Measurements from ENCODE around the gene CTBP2.

CTBP2 gene

DNA sequence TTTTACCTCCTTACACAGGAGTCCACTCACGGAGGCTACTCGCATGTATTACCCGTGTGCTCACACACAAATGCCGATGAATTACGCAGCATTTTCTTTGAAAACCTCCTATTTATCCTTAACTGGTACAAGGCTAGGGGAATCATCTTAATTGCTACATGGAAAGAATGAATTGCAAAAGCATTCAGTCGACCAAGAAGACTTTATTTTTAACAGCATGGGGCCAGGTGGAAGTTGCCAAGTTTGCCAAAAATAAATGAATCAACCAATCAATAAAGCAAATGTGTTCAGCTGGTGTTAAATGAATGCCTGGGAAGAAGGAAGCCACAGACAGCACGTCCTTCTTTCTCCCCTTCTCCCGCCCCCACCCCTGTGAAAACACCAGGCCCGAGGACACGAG, 55.8 kb downstream of the CTBP2 start:
- DNase-seq: no peak

GRCh38 chr10:125103924-125104323, 56.4 kb downstream of the CTBP2 start:
- DNase-seq: no peak

DNA sequence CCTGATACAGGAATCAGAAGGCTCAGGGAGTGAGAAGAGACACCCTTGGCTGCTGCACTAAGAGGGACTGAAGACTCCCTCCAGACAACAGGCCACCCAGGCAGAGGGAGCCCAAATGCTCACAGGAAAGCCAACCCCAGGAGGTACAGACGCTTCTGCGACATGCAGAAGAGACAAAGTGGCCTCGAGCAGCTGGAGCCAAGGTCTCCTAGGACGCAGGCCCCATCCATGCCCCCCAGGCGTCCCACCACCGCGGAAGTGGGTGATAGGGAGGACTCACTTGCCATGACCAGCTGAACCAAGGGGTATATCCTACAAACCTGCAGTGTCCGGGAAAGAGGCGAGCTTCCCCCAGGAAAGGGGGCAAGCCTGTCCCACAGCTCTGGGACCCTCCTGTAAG, 56.9 kb downstream of the CTBP2 start:
- no peak for DNase-seq

DNA sequence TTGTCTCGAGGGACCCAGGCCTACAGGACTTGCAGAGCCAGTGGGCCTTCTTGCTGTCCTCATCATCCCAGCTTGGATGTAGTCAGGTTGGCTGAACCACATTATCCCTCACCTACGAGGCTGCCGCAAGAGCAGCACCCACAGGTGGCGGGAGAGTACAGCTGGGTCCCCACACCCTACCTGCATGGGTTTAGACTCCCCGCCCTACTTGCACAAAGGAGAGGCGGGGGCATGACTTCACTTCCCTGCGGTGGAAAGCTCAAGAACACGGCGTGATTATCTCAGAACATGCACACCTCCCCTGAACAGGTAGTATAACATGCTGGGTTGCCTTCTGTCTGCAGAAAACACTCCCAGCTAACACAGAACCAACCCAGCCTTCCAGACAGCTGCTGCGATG, 57.5 kb downstream of the CTBP2 start:
- DNase-seq: peak in 1 of 3 experiments; percentile 18

DNA sequence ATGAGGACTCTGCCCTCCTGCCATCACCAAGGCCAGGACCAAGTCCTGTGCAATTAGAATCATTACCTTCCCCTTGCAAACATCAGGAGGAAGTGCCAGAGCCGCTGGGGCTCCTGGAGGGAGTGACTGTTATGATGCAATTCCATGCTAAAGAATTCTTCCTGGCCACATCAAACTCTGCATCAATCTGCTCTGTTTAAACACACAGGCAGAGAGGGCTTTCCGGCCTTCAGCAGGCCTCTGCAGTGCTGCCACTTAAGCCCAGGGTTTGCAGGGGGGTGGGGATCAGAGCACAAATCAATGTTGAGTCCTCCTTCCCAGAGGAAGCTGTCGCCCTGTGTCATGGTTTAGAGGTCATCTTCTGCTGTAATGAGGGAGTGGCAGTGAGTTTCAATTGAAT, 58.1 kb downstream of the CTBP2 start:
- no peak for DNase-seq

GRCh38 chr10:125101581-125101980, 58.8 kb downstream of the CTBP2 start:
- no peak for DNase-seq

DNA sequence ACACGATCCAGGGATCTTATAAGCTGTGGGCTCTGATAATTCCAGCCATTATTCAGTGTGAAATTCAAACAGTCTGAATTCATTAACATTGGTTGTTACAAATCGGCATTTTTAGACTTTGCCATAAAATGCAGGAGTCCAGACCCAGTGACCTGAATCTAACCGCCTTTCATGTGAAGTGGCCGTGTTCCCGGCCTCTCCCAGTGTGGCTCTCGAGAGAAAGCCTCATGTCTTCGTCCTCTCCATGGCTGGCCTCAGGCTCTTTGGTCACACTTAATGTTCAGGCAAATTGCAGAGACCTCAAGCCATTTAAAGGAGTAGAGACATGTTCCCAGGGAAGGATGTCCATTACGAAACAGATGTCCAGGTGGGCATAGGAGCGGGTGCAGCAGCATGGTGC, 59.3 kb downstream of the CTBP2 start:
- no peak for DNase-seq

DNA sequence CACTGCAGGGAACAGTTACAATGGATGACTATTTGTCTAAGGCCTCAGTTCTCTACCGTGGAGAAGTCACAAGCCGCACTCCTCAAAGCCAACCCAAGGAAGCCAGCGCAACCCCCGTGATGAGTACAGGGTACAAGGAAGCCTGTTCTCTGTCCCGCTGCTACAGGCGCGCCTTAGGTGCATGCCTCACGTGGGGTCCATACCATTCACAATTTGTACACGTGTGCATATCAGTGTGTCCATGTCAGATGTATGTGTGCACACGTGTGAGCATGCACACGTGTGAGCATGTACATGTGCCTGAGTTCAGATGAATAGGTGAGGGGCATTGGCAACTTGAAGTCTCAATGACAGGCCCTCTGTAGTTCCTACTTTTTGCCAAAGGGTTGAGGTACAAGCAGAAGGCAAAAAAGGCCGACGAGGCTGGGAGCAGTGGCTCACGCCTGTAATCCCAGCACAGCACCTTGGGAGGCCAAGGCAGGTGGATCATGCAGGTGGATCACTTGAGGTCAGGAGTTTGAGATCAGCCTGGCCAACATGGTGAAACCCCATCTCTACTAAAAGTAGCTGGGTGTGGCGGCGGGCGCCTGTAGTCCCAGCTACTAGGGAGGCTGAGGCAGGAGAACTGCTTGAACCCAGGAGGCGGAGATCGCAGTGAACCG, 62.8 kb downstream of the CTBP2 start:
- no peak for DNase-seq

- DNase-seq: no peak
These were observed 63.4 kb downstream of the CTBP2 start for GRCh38 chr10:125096975-125097374.

- no peak for DNase-seq
These were observed 64.0 kb downstream of the CTBP2 start for GRCh38 chr10:125096371-125096770.

DNA sequence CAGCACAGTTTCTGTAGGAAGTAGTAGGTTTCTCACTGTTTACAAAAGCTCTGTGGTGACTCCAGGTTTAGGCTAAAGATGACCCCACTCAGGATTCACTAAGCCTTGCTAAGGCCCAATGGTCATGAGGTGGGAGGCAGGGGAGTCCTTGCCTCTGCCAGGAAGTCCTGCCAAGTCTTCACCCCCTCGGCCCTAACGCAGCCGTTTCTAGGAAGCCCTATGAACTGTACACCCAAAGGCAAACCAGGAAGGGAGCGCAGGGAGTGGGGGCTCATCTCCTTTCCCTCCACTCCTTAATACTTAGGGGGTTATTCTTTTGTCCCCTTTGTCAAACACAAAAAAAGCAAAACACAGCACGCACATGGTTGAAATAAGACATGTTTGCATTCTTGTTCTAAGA, 64.6 kb downstream of the CTBP2 start:
- no peak for DNase-seq

DNA sequence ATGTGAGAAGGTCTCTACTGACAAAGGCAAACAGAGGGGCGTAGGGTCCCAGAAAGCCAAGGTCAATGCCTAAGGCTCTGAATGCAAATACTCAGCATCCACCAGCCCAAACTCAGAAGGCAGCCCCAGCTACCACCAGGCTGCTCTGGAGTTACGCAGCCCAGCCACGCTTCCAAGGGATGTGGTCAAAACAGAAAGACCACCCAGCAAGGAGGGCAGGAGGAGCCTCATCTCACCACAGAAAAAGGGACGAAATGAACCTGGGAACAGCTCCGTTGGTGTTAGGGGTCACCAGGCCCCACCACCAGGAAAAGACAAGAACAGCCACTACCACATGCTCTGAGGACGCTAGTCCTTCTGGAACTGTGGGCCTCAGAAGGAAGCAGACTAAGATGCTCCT, 65.1 kb downstream of the CTBP2 start:
- DNase-seq: no peak

DNA sequence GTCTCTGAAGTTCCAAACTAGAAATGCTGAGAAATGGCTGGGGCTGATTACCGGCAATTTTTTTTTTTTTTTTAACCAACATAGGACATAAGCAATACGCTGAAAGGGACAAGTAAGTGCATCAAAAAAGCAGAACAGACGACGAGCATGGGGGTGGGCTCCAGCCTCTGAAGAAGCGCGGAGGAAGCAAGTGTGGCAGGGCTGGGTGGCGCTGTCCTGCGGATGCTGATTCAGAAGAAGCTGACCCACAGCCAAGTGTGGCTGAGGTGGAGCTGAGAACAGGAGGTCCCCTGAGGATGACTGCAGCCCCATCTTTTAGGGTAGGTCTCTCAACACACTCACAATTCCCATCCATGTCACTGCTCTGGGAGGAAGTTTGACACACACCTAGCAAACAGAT, 65.6 kb downstream of the CTBP2 start:
- no peak for DNase-seq

DNA sequence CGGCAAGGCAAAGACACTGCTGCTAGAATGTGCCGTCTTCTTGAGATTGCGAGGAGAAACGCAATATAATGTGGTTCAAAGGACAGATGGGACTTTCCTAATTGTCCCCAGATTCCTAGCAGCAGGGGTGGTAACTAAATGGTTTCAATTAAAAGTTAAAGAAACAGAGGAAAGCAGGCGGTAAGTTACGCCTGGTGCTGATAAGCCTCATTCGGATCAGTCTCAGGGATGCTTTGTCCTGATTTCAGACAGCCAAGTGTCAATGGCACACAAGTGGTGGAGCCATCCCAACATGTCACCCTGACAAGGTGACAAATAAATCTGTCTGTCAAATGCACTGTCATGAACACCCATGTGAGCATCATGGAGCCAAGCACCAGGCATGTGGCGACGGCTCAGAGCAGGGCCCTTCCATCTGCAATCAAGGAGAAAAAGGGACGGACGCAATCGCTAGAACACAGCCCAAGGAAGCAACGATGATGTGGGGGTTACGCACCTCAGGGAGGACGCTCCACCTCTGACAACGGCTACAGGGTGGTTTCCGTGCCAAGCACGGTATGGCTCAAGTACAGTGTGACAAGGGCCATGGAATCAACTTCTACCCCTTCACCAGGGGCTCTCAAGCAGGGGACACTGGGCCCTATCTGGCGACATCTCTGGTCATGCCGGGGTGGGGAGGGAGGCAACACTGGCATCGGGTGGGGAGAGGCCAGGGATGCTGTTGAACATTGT, 66.2 kb downstream of the CTBP2 start:
- DNase-seq: no peak

GRCh38 chr10:125093199-125093973, 67.0 kb downstream of the CTBP2 start:
- DNase-seq: no peak

GRCh38 chr10:125092564-125093031, 67.8 kb downstream of the CTBP2 start:
- no peak for DNase-seq

DNA sequence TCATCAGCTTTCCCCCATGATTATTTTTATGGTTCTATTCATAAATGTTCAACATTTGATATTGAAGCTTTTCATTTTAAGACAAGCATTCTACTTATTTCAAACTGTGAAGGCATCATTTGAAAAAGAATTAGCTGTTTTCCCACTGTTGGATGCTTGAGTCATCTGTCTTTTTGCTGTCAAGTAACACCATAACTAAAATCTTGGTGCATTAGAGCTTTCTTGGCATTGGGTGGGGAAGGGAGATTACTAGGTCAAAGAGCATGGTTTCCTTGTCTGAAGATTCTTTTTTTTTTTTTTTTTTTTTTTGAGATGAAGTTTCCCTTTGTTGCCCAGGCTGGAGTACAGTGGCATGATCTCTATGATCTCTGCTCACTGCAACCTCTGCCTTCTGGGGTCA, 68.5 kb downstream of the CTBP2 start:
- no peak for DNase-seq

DNA sequence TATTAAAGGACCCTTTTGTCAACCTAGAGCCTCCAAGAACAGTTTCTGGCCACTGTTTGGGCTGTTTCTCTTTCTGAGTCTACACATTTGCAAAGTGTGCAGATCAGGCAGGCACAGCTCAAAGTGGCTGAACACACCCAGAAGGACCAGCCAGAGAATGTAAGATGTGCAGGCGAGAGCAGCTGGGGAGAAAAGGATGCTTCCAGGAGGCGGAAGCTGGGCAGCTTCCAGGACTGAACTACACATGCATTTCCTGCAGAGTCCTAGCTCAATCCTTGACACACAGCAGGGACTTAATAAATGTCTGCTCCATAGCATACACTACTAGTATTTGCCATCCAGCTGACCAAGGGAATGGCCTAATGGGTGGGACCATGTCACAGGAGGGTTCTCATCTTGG, 70.9 kb downstream of the CTBP2 start:
- DNase-seq: no peak

DNA sequence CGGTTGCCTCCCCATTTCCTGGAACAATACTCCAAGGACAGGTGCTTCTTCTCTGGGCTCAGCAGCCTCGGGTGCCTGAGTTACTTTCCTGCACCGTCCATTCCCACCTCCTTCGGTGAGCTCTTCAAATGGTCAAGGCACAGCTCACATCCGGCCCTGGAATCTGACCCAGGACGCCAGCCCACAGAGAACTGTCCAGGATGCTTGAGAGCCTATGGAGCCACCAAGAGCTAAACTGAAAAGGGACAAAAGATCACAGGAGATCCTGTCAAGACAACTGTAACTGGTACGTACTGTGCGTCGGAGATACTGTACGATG, 72.5 kb downstream of the CTBP2 start:
- no peak for DNase-seq

DNA sequence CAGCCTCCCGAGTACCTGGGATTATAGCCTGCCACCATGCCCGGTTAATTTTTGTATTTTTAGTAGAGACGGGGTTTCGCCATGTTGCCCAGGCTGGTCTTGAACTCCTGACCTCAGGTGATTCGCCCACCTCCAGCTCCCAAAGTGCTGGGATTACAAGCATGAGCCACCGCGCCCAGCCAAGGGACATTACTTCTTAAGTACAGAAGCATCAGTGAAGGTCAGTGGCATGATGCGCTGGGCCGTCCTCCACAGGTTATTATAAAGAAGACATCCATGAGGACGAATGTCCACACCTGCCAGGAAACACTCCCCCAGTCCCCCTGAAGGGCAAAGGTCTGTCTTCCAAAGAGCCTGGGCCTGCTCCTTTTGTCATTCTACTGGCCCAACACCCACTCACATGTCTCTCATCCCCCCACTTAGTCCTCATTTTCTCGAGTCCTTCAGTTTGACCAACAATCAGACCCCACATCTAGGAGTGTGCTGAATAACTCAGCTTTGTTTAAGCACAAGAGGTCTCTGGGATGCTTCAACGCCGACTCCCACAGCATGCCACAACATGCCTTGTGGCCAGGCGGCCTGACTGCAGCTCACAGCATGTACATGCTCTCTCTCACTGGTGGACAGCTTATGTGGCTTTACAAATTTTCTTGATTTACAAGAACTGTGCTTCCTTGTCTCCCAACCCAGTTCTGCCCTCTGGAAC, 73.0 kb downstream of the CTBP2 start:
- no peak for DNase-seq

GRCh38 chr10:125086691-125087090, 73.7 kb downstream of the CTBP2 start:
- no peak for DNase-seq

- no peak for DNase-seq
These were observed 74.9 kb downstream of the CTBP2 start for GRCh38 chr10:125085258-125086054.

Measured in NCI-H1417 (cell line).